Activated CD8-positive, alpha-beta memory T cell treated with anti-CD3 and anti-CD28 coated beads, Interleukin-2, amount 50 U/mL, for 24 hours (primary cell): ENCODE measurements around the gene CNIH3.

Experiments used
- DNase-seq: peaks from one replicate; pipeline ENCODE4 v3.0.0-alpha.2; 2020; ENCODE audit errors: extremely low read depth

CNIH3 gene

DNA sequence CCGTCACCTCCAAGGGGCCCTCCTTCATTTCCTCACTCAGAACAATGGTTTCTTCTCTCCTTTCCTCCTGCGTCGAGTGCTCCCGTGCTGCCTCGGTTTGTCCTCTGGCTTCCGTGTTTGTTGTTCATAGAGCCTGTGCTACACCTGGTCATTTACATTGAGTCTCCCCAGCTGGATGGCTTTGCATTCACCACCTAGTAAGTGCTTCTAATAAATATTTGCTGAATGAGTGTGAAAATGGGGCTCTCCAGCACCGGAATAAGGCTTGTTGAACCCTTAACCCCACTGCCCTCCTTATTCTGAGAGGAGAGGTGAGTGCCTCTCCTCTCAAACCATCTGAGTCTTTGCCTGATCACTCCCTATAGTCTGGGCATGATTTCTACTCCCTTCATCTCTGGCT lies 104.9 kb downstream of the CNIH3 start:
- no peak for DNase-seq

DNA sequence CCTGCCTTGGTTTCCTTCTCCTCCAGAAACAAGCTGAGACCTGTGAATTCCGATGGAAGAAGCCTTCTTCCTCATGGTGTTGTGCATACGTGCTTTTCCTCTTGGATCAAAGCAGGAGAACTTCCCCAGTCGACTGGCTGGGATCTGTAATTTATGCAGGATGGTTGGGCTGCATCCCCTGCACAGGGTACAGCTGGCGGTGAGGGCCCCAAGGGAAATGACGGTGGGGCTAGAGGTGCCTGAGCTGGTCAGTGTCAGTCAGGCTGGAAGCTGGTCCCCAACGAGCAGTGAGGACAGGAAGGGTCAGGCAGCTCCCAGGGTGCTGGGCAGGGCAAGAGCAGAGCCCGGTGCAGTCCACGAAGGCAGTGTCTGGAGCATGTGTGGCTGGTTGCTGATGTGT lies 106.7 kb downstream of the CNIH3 start:
- DNase-seq: no peak

DNA sequence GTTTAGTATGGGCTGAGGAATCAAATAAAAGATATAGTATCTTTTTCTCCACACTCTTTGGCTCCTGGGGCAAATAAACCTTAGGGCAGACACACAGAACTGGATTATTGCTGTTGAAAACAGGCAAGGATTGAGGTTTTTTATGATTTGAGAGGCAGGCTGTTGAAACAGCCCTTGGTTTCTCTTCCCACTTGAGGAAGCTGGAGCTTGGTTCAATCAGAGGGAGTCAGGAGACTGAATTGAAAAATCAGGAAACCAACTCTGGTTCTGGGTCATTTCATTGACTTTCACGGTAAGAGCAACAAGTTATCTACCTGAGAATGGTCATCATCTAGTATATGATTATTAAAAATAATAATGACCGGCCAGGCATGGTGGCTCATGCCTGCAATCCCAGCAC lies 108.4 kb downstream of the CNIH3 start:
- no peak for DNase-seq

DNA sequence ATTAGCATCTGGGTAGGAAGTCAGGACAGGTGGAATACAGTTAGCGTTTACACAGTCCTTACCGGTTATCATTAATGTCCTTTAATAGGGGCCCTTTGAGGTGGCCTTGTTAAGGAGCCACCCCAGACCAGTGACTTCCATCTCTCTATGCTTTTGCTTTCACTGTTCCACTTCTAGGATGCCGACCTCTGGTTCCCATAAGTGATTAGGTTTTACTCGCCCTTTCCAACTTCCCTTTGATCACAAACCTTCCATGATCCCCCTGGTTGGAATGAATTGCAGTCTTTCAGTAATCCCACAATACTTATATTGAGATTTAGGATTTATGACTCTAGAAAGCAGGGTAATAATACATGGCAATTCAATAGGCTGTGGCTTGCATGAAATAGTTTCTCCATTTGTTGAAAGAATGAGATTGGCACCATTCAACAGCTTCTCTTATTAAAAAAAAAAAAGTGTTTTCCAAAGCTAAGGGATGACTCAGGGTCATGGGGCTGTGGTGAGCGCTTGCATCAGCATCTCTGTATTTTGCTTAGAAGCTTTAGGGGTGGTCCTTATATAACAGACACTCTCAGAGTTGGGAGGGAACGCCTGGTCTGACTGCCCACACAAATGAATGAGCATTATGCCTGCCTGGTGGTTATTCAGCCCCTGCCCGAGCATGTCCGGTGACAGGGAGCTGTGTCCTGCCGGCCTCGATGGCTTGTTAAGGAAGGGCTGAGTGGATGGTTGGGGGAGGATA lies 110.5 kb downstream of the CNIH3 start:
- no peak for DNase-seq

DNA sequence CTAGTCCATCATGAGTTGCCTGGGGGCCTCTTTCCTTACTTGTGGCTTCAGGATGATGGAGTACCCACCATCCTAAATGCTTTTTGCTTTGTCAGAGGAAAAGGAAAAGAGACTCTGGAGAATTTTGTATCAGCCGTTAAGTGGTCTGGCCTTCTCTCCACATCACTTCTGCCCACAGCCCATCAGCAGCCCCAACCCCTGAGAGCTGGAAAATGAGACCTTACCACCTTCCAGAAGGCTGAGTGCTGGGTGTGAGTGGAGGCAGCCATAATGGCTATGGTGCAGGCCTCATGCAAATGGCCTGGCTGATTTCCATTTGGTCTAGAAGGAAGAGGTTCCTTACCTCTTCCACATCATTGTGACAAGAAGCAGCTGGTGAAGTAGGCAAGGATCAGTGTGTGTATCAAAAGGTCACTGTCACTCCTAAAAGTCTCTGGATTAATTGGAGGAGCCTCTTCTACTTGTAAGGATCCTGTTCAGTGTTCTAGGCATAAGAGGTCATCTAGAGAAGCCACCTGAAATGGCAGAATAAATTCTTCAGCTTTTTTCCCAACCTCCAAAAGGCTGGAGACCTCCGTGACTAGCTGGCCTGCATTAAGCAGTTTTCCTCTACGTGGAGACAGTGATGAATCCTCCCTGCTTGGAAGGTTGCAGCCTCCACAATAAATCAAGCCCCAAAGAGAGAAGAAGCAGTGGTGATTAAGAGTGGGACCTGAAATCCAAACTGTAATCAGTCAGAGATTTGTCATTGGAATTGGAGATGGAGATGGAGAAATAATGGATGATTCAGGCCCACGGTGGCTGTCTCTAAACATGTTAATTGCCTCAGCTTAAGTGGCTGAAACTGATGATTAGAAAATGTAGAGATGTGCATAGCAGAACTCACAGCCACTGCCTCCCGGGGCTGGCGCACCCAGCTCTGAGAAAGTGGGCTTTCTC lies 111.5 kb downstream of the CNIH3 start:
- DNase-seq: no peak

DNA sequence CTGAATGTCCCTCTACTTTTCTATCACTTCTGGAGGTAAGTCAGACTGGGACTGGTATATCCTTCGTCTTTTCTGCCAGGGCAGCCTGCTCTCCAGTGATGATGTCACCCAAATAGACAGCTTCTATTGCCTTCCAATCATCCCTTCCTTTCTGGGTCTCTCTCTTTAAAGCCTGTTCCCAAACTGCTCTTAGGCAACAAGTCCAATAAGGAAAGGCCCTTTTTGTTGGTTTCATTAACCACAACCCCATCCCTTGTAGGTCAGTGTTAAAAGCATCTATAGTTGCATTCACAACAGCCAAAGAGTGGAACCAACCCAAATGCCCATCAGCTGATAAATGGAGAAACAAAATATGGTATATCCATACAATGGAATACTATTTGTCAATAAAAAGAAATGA lies 114.4 kb downstream of the CNIH3 start:
- no peak for DNase-seq

DNA sequence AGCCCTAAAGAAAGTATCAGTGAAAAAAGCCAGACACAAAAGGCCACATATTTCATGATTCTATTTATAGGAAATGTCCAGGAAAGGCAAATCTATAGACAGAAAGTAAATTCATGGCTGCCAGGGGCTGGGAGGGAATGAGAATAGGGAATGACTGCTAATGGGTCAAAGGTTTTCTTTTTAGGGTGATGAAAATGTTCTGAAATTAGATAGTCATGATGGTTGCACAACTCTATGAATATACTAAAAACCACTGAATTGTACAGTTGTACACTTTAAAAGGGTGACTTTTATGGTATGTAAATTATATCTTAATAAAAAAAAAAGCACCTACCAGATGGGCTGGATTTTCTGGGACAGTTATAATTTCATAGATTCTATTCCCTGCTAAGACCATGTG lies 114.8 kb downstream of the CNIH3 start:
- DNase-seq: no peak

DNA sequence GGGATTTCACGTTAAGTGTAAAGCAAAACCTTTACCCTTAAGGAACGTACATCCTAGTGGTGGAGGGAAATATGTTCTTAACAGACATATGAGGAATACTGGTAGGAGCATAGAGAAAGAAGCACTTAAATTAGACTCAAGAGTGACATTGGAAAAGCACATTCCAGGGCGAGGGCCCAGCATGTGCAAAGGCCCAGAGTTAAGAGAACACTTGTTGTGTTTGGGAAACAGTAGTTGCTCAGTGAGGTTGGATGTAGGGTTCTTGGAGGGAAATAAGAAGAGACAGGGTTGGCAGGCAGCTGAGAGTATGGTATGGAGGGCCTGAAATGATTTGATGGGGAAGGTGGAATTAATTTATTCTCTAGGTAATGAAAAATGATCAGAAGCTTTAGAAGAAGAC lies 115.5 kb downstream of the CNIH3 start:
- DNase-seq: no peak

DNA sequence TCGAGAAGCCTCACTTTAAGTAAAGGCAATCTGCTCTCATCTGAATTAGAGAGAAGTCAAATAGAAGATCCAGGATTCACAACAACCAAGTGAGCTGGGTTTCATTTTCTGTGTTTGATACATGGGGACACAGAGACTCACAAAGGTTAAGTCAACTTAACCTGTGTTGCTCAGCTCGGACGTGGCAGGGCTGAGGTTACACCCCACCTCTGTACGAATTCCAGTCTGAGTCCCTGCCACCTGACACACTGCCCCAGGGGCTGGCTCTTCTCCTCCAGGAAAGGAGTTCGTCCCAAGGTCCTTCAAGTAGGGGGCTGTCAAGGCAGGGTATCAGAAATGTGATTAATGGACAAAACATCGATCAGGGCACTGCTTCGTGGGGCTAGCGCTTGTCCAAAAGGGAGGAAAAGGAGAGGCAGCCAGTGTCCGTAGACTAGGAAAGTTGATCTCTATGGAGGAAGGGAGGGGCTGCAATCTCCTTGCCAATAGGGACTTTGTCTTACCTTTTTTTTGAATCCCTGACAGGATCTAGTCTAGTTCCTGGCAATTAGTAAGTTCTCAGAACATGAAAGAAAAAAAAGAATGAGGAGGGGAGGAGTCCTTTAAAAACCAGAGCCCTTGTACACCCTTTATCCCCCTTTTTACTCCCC lies 116.4 kb downstream of the CNIH3 start:
- DNase-seq: no peak

DNA sequence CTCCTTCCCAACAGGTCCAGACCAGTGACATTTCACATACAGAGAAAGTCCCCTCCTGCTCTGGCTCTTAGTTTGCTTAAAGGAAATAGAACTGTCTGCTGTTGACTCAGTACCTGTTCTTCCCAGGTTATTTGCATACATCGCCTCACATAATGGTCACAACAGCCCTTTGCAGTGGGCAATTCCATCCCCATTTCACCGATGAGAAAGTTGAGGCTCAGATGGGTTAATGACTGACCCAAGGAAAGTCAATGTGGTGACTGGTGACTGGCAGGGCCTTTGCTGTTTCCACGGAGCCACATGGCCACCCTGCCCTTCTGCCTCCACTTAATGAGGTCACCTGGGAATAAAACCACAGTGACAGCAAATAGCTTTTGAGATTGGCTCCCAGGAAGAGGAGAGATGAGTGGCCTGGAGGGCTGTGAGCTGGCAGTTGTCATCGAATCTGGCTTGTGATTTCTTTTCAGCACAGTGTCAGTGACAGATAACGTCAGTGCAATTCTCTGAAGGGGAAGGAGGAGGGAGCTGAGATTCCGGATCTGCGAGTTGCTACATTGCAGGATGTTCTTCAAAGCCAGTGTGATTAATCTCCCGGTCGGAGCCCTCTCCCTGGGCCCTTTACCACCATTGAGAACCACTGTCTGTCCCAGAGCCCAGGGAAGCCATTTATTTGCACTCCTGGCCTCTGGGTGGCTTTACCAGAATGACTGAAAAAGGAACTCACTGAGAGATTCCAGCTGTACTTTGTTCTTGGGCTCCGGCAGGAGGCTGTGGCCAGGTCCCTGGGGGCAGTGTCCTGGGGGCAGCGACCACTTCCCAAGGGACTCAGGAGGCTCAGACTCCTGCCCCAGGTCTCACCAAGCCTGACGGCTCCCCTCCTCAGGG lies 117.2 kb downstream of the CNIH3 start:
- no peak for DNase-seq

DNA sequence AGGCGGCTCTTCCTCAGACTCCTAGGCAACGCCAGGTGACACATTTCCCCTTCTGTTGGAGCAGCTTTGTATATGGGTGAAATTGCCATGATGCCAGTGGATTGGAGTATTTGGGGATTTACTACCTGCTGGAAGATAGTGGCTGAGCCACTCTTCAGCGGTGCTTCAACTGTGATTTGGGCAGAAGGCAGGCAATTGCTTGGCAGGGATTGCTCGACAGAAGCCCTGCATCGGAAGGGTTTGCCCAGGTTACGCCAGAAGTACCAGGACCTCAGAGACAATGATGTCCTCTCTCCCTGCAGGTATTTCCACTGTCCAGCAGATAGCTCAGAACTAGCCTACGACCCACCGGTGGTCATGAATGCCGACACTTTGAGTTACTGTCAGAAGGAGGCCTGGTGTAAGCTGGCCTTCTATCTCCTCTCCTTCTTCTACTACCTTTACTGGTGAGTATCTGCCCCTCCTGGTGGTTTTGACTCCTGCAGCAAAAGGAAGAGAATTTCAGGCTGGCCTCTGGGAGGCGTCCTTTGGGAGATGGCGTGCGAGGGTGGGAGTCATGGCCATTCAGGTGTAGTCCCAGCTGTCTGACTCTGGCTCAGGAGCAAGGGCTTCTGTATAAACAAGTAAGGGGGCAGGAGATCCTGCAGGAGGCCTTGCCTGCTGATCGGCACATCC lies 118.3 kb downstream of the CNIH3 start:
- no peak for DNase-seq

DNA sequence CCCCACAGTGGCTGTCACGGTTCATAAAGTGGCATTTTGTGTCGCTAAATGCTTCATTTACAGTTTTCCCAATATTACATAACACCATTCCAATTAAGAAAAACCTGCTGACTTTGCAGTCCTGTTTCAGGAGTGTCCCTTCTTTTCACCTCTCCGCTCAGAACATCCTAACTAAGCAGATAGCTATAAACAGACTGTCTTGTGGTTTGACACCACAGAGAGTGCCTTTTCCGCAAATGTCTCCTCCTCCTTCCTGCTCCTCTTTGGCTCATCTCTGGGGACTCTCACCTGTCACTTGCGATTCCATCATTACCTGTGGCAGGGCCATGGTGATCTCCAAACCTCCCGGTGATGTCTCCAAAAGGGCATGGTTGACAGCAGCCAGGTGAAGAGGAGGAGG lies 119.0 kb downstream of the CNIH3 start:
- no peak for DNase-seq

DNA sequence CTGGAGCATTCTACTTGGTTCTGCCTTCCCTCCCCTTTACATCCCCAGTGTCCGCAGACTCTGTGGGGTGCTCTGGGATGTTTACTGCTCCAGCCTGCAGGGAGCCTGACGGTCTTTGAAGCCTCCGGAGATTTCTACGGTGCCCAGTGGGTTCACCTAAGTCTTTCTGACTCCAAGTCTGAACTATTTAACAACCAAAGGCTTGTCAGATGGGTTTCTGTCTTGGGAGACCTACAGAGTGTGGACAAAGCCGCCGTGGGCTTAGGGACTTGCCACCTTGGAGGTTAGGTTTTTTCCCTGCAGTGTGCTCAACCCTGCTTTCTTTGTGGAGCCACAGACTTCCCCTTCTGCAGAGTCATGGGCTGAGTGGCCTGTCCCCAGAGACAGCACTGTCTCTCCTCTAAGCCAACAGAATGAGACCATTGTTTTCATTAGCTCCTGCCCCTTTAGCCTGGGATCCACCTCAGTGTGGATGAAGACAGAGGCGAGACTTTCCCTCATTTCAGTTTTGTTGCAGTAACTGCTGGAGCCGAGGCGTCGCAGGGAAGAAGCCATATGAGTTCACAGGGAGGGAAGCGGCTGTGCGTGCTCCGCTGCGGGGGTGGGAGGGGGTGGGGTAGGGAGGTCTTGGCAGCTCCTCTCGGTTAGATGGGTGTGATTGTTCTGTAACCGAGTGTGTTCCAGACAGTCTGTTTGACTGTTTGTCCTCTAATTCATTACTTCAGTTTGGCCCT lies 120.7 kb downstream of the CNIH3 start:
- no peak for DNase-seq

DNA sequence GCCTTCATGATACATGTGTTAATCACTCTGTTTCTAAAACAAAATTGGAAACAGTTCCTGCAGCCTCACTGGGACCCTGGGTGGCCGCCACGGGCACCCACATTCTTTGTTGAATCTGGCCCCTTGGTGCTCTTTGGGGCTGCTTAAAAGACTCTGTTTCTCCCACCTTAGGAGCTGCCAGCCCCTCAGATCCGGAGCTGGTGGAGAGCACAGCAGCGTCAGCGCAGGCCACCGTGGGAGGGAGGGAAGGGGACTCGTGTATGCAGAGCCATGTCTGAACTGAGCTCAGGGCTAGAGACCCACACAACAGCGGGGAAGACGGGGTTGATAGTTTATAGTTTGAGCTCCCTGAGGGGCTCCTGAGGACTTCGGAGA lies 121.2 kb downstream of the CNIH3 start:
- DNase-seq: no peak

DNA sequence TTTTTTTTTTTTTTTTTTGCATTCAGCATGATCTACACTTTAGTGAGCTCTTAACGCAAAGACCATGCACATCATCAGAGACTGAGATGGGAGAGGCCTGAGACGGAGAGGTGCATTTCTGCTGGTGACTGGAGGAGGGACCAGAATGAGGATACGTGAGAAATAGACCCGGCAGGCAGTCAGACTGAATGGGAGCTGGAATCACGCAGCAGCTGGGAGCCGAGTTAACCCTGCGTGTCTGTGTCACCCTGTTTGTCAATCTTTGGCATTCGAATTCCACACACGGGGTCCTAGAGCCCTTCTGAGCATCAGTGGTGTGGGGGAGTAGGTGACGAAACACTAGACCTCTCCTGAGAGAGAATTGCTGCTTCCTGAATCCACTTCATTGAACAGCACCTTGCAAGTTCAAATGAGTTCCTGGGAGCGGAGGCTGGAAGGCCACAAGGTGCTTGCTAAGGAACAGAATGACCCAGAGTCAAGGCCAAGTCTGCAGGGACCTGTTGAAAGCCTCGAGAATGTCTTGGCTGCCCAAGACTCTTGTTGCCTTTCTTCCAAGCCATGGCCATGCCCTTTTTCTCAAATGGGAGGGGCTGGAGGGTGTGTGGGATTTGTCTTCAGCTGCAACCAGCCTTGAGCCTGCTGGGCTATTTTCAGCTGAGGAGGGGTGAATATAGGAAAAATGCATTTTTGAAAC lies 123.3 kb downstream of the CNIH3 start:
- DNase-seq: no peak

DNA sequence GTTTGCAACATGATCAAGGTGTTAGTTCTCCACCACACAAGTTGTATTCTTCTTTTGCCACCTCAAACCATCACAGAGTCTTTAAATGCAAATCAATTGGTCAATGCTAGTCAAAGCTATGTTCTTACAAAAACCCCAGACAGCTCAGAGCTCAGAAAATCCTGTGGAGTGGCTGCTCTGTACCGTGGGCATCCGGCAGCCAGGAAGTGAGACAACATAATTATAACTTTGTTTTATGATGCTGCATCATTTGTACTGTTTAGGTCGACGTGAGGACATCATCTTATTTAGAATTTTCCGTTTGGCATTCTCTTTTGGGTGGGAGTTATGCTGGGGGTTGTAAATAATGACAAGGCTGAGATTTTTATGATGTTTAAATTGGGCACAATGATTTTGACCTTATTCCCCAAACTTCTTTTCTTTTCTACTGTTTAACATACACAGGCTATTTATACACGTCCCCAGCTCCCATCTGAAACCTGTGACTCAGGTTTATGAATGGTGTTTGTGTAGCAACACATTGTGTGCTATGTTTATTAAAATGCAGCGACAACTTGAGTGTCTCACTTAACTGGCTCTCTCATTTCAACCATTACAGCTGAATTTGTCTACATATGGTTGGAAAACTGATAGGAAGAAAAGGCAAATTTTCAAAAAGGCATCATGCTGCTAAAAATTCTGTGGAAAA lies 124.0 kb downstream of the CNIH3 start:
- DNase-seq: no peak

DNA sequence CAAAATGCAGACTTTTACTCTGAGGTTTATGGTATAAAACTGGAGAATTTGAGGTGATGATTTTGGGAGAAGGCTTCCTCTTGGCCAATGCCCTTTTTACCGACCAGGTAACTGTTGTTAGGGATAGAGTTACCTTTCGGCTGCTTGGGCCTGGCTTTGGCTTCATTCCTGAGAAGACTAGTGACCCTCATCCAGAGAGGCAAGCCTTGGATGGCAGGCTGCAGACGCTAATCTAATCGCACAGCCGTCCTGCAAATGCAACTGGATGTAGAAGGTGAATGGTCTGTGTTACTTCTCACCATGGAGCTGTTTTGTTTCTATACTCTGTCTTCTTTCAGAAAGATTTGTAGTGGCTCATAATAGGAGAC lies 124.6 kb downstream of the CNIH3 start:
- no peak for DNase-seq

DNA sequence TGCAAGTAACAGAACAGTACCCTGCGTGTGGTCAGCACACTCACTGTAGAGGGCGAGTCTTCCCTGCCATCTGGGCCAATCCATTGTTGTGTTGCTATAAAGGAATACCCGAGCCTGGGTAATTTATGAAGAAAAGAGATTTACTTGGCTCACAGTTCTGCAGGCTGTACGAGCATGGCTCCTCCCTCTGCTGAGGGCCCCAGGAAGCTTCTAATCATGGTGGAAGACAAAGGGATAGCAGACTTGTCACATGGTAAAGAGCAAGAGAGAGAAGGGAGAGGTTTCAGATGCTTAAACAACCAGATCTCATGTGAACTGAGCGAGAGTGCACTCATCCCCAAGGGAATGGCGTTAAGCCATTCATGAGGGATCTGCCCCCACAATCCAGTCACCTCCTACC lies 126.2 kb downstream of the CNIH3 start:
- no peak for DNase-seq

DNA sequence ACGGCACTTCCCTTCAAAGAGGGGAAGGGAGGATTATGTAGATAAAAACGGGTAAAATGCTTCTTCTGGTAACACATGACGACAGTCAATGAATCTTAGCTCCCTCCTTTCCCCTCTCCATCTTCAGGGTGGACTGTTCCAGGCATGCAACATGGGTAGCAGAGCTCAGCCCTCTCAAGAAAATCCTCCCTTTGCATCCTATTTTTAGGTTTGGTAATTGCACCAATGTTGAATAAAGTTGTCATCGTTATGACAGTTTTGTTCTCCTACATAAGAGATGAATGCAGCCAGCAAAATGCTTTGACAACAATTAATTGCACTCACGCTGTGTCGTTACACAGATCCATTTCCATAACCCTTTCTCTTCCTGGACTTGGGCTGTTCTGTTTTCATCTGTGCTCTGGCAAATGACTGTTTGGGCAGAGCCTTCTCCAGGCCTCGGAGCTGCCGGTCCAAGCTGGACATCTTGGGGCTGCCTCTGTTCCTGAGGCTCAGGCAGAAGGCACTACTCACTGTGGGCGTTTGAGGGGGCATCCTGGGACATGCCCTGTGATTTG lies 127.6 kb downstream of the CNIH3 start:
- DNase-seq: no peak
